Stimulated activated memory B cell treated with anti-CD40 and anti-IgM and Interleukin-4, amounts not matched to agents 10 μg/mL and 1 μg/mL and 100 μg/mL, for 72 hours (primary cell): Measurements from ENCODE around the gene NKAIN2.

ENCODE experiments used
- ATAC-seq: fragments of 150-1000 bp; cut with Tn5 transposase; 2 replicates; pipeline ENCODE4 v1.10.0; 2021
- H3K27ac Mint-ChIP-seq: one replicate; pipeline ENCODE4 v1.8.0; 2022; ENCODE audit warnings: mild to moderate bottlenecking, mixed read lengths
- H3K27me3 Mint-ChIP-seq: one replicate; pipeline ENCODE4 v1.8.0; 2022; ENCODE audit warnings: mixed read lengths
- H3K36me3 Mint-ChIP-seq: one replicate; pipeline ENCODE4 v1.8.0; 2022; ENCODE audit warnings: mixed read lengths
- H3K4me1 Mint-ChIP-seq: one replicate; pipeline ENCODE4 v1.8.0; 2022; ENCODE audit warnings: mixed read lengths
- H3K4me3 Mint-ChIP-seq: one replicate; pipeline ENCODE4 v1.8.0; 2022; ENCODE audit warnings: mild to moderate bottlenecking, moderate library complexity, mixed read lengths
- H3K9me3 Mint-ChIP-seq: one replicate; pipeline ENCODE4 v1.8.0; 2022; ENCODE audit warnings: mixed read lengths

Gene NKAIN2

DNA sequence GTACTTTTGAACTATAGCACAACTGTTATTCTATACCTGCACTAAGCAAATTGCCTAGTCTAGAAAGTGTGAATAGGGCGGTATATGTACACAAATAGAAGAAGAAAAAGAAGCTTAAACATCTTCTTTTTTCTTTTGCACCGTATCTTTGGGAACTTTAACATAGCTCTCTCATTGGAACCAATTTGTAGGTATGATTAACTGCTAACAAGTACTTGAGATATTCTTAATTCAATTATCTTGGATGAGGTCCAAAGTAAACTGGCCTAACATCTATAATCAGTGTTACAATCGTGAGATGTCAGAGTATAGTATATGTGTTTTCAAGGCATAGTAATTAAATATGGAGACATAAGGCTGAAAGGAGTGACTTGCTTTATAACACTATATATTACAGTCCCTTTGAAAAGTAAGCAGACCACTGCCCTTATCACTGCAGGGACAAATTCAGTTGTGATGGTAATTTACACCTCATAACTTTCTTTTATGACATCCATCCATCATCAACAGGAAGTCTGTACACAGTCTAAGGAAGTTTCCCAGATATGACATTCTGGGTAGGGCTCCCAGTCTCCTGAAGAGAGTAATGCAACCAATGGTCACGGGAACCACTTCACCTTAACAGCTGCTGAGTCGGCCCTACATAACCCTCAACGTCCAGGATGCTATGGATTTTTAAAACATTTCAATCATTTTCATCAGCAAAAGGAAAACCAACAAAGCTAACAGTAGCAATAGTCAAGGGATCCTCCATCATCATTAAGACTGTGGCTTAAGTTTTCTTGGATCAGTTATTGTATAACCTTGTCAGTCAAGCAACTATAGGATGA, 37.6 kb downstream of the NKAIN2 start:
- H3K27me3 Mint-ChIP-seq = no peaks in the 10 kb centered on the region
- no peak for ATAC-seq
- H3K9me3 Mint-ChIP-seq = peaks cover 2% of the 10 kb centered on the region
- no peaks in the 10 kb centered on the region for H3K4me1 Mint-ChIP-seq
- H3K4me3 Mint-ChIP-seq = no peak overlapping the region
- no peak overlapping the region for H3K27ac Mint-ChIP-seq
- H3K36me3 Mint-ChIP-seq = no peaks in the 10 kb centered on the region

DNA sequence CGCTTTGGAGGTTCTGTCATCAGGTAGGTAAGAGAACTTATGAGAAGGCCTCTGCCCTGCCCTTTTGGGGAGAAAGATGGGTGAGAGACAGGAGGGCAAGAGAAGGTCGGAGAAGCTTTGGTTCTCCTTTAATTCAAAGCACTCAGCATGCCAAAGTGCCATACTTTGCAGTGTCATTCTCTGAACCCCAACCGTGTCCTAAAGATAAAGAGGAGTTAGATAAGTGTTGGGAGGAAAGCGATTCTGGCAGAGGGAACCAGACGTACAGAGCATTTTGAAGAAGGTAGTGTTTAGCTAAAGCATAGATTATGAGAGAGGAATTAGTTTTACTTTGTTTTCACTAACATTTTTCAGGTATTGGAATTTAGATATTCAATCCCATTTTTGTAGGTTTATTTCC, 40.3 kb downstream of the NKAIN2 start:
- no peak for ATAC-seq
- H3K27me3 Mint-ChIP-seq = no peaks in the 10 kb centered on the region
- peaks cover 2% of the 10 kb centered on the region for H3K9me3 Mint-ChIP-seq
- H3K27ac Mint-ChIP-seq = no peak overlapping the region
- no peak overlapping the region for H3K4me3 Mint-ChIP-seq
- H3K4me1 Mint-ChIP-seq = no peaks in the 10 kb centered on the region
- no peaks in the 10 kb centered on the region for H3K36me3 Mint-ChIP-seq

DNA sequence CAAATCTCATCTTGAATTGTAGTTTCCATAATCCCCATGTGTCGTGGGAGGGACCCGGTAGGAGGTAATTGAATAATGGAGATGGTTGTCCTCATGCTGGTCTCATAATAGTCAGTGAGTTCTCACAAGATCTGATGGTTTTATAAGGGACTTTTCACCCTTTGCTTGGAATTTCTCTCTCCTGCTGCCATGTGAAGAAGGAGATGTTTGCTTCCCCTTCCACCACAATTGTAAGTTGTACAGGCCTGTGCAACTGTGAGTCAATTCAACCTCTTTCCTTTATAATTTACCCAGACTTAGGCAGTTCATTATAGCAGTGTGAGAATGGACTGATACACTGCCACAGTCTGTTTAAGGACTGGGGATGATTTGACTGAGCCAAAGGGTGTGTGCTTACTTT, 44.7 kb downstream of the NKAIN2 start:
- H3K9me3 Mint-ChIP-seq = peaks cover 2% of the 10 kb centered on the region
- no peaks in the 10 kb centered on the region for H3K36me3 Mint-ChIP-seq
- no peak overlapping the region for H3K4me3 Mint-ChIP-seq
- H3K27ac Mint-ChIP-seq = no peak overlapping the region
- no peaks in the 10 kb centered on the region for H3K27me3 Mint-ChIP-seq
- H3K4me1 Mint-ChIP-seq = no peaks in the 10 kb centered on the region
- no peak for ATAC-seq

DNA sequence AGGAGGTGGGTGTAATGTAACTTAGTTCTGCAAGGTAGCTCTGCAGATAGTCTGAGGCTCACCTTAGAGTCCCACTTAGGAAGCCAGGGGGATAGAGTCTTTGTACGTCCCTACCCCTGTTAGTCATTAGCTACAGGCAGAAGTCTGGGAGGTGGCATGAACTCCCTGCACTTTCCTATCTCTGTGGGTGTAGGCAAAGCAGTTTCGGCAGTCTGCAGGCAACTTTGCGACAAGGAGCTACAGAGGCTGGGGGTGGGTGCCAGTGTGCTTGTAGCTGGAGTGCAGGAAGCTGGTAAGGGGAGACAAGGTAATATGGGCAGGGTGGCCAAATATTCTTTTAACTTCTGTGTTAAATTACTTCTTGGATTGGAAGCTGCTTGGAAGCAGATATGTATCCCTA, 45.7 kb downstream of the NKAIN2 start:
- H3K27me3 Mint-ChIP-seq = no peaks in the 10 kb centered on the region
- H3K36me3 Mint-ChIP-seq = no peaks in the 10 kb centered on the region
- no peak overlapping the region for H3K4me3 Mint-ChIP-seq
- no peak for ATAC-seq
- no peaks in the 10 kb centered on the region for H3K9me3 Mint-ChIP-seq
- no peak overlapping the region for H3K27ac Mint-ChIP-seq
- H3K4me1 Mint-ChIP-seq = no peaks in the 10 kb centered on the region

DNA sequence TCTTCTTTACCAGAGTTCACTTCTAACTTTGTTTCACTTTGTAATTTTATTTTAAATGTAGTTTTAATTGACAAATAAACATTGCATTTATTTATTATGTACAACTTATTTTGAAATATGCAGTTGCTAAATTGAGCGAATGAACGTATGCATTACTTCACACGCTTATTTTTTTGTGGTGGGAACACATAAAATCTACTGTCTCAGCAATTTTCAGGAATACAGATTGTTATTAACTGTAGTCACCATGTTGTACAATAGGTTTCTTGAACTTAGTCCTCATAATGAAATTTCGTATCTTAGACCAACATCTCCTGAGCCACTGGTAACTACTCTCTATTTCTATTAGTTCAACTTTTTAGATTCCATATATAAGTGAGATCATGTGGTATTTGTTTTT, 46.9 kb downstream of the NKAIN2 start:
- ATAC-seq = no peak
- no peaks in the 10 kb centered on the region for H3K4me1 Mint-ChIP-seq

DNA sequence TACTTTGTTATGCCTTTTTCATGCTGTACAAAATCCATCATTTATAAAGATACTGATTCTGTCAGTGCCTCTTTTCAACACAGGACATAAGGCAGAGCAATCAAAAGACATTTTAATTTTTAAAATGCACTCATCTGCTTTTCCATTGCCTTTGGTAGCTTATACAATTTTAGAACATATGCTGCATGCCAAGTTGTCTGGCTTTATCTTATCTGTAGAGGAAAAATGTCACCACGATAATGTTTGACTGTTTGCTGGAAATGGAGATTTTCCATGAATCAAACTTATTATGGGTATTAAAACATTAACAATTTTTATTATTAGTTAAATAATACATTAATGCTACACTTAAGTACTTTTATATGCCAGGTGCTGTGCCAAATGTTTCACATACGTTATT, 50.5 kb downstream of the NKAIN2 start:
- Mint-ChIP-seq H3K4me1 (no peaks in the 10 kb centered on the region), H3K27me3 (no peaks in the 10 kb centered on the region), H3K36me3 (no peaks in the 10 kb centered on the region), H3K4me3 (no peak overlapping the region), H3K9me3 (no peaks in the 10 kb centered on the region), H3K27ac (no peak overlapping the region)
- ATAC-seq = no peak

More for the DNA sequence above, 46.9 kb downstream of the NKAIN2 start:
- no peak overlapping the region for H3K27ac Mint-ChIP-seq
- H3K36me3 Mint-ChIP-seq = no peaks in the 10 kb centered on the region
- H3K27me3 Mint-ChIP-seq = no peaks in the 10 kb centered on the region
- no peak overlapping the region for H3K4me3 Mint-ChIP-seq
- no peaks in the 10 kb centered on the region for H3K9me3 Mint-ChIP-seq

DNA sequence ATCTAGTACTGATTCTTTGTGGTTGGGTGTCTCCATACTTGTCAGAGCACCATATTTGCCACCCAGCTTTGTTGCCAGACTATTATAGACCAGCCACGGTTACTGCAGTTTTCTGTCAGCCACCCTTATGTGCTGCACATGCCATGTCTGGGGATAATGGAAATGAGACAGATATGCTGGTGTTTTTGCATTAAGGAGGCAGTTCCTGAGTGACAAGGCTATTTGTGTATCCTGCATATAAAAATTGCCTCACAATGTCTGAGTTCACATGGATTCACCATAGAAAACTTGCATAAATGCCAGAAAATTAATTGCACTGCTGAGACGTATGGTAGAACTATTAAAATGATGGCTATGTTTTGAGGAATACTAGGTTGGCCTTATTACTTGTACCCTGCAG, 51.8 kb downstream of the NKAIN2 start:
- Mint-ChIP-seq H3K27ac (no peak overlapping the region), H3K36me3 (no peaks in the 10 kb centered on the region), H3K9me3 (no peaks in the 10 kb centered on the region), H3K4me3 (no peak overlapping the region), H3K4me1 (no peaks in the 10 kb centered on the region), H3K27me3 (no peaks in the 10 kb centered on the region)
- ATAC-seq = no peak

DNA sequence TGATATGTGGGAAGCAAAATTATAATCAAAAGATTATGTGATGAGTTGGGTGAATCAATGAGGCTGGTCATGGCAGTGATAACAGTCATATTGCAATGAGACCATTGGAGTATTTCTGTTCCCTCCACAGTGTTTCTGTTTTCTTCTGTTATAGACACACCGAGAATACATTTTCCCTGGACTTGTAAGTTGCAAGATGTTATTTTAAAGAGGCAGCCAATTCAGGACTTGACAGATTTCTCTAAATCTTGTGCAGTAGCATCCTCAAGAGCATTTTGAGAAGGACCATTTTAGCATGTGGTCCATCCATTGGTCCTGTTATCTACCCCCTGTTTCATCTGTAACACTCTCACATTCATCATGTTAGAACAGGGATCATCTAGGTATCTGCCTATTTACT, 55.6 kb downstream of the NKAIN2 start:
- Mint-ChIP-seq H3K4me3 (no peak overlapping the region), H3K36me3 (no peaks in the 10 kb centered on the region), H3K27ac (no peak overlapping the region), H3K4me1 (no peaks in the 10 kb centered on the region), H3K9me3 (no peaks in the 10 kb centered on the region), H3K27me3 (no peaks in the 10 kb centered on the region)
- ATAC-seq = no peak

DNA sequence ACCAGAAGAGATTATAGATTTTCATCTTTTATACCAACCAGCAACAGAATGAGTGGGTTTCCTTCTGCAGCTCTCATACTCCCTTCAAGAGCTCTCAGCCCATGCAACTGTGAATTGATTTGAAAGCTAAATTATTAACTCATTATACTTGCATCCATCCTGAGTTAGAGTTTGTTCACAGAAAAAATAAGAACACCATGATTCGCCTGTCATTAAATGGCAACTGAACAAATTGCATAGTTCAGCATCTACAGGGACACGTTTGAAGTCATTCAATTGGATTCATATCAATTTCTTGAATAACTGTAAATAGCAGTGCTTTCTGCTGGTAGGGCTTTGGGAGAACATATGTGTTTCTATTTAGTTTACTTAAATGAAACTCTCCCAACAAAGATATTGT, 65.7 kb downstream of the NKAIN2 start:
- Mint-ChIP-seq H3K9me3 (no peaks in the 10 kb centered on the region), H3K36me3 (no peaks in the 10 kb centered on the region), H3K4me3 (no peak overlapping the region), H3K4me1 (no peaks in the 10 kb centered on the region), H3K27me3 (no peaks in the 10 kb centered on the region), H3K27ac (no peak overlapping the region)
- ATAC-seq = no peak

DNA sequence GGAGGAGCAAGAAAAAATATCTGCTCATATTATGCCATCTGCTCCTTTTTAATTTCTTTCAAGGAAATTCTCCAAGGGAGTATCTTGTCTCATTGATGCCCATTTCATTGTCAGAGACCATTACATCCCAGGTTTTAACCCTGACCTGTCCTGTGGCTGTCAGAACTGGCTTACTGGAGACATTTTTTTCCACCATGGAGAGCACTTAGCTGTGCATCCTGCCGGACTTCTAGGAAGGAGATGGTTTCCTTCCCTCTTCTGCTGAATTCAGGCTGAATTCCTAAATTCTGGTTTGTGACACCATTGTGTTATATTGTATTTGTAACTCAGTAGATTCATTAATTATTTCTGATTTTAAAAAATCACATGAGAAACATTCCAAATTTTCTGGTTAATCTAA, 70.3 kb downstream of the NKAIN2 start:
- no peak for ATAC-seq
- Mint-ChIP-seq H3K4me3 (no peak overlapping the region), H3K27ac (no peak overlapping the region), H3K36me3 (no peaks in the 10 kb centered on the region), H3K4me1 (no peaks in the 10 kb centered on the region), H3K9me3 (no peaks in the 10 kb centered on the region), H3K27me3 (no peaks in the 10 kb centered on the region)

DNA sequence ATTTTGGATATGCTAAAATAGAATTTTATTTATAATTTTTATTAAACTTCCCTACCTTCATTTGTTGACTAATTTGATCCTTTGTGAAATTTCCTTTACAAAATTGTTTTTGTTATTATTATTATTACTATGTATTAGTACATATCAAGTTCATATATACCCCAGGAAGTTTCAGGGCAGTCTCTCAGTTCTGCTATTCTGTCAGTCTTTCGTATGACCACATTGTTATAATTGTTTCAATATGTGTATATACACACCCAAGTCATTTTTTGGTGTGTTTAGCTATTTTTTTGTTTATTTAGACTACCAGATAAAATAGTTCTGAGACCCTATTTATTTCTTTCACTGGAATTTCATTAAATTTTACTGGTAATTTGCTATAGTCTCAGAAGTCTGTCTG, 72.1 kb downstream of the NKAIN2 start:
- Mint-ChIP-seq H3K4me3 (no peak overlapping the region), H3K9me3 (no peaks in the 10 kb centered on the region), H3K4me1 (no peaks in the 10 kb centered on the region), H3K27ac (no peak overlapping the region), H3K36me3 (no peaks in the 10 kb centered on the region), H3K27me3 (no peaks in the 10 kb centered on the region)
- no peak for ATAC-seq

DNA sequence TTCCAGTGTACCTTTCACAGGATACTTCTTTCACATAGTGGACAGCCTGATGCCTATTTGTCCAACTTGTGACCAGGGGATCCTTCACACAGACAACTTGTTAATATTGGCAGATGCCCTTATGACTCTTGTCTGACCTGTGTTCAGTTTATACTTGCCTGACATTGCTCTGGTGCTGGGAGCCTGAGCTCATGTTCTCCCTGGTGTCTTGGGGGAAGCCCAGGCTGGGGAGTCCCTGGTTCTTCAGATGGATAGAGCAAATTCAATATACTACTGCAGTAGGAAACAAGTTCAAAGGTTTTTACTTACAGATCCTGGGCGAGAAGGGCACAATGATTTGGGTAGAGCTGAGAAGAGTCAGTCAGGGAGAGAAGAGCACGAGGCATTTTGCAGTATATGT, 76.1 kb downstream of the NKAIN2 start:
- Mint-ChIP-seq H3K9me3 (peaks cover 5% of the 10 kb centered on the region), H3K27ac (no peak overlapping the region), H3K27me3 (no peaks in the 10 kb centered on the region), H3K4me1 (no peaks in the 10 kb centered on the region), H3K4me3 (no peak overlapping the region), H3K36me3 (no peaks in the 10 kb centered on the region)
- ATAC-seq = no peak

DNA sequence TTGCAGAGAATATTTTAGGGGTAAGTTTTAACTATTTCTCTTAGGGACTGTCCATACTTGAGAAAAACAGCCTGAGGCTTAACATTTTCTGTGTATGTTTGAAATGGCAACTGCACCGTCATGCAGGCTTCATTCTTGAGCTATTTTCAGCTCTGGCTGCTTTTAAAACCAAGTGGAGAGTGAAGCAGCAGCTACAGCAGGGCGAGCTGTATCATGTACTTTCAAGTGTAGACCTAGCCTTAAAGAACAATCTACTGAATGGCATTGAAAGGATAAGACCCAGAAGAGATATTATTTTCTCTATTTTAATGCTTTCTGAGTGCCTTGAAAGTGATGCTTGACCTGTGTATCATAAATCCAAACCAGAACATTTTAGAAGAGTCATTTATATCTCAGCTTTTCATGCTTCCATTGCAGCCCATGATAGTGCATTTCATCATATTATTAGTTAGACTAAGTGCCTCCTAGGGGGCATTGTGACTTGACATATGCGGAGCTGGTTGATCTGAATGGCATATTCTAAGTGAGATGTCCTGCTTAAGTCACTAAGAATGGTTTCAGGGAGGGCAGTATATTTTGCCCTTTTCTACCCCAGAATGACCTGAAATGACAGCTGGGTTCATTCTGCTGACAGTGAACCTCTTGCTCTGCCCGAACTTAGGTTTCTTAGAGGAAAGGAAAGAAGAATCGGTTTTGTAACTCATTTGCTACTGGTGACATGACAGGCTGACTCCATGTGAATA, 85.3 kb downstream of the NKAIN2 start:
- Mint-ChIP-seq H3K9me3 (peaks cover 2% of the 10 kb centered on the region), H3K27me3 (no peaks in the 10 kb centered on the region), H3K4me3 (no peak overlapping the region), H3K4me1 (no peaks in the 10 kb centered on the region), H3K27ac (no peak overlapping the region), H3K36me3 (no peaks in the 10 kb centered on the region)
- no peak for ATAC-seq

DNA sequence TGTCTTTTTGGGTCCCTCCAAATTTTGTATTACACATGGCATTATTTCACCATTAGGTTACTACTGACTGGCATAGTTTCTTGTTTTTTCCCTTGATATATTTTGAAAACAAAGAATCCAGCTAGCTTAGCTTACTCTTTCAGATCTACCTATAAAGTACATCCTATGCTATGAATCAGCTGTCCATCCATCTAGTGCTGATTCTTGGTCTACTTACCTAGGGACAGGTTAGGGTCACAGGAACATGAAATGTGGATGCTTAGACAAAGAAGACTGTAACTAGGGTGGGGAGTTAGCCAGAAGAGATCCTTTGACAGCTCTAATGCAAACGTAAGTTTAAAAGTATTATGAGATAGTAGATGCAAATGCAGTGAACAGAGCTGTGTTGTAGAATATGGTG, 91.7 kb downstream of the NKAIN2 start:
- no peak overlapping the region for H3K4me3 Mint-ChIP-seq
- H3K9me3 Mint-ChIP-seq = no peaks in the 10 kb centered on the region
- H3K27me3 Mint-ChIP-seq = no peaks in the 10 kb centered on the region
- no peaks in the 10 kb centered on the region for H3K36me3 Mint-ChIP-seq
- no peak overlapping the region for H3K27ac Mint-ChIP-seq
- no peak for ATAC-seq
- no peaks in the 10 kb centered on the region for H3K4me1 Mint-ChIP-seq

DNA sequence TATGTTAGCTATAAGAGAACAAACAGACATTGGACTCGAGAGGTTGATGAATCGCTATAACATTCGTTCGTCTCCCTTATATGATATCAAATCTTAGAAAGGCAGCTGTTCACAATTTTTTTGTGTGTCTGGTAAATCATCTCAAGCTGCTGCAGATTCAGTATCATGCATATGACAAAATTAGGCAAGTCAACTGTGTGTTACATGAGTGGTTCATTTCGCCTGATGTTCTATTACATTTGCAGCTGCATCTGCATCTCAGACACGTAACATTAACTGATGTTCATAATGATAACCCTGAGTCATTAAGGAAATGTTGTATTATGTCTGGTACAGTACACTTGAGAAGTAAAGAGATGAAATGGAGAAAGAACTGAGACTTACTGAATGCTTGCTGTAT, 92.1 kb downstream of the NKAIN2 start:
- Mint-ChIP-seq H3K4me1 (no peaks in the 10 kb centered on the region), H3K36me3 (no peaks in the 10 kb centered on the region), H3K9me3 (no peaks in the 10 kb centered on the region), H3K4me3 (no peak overlapping the region), H3K27ac (no peak overlapping the region), H3K27me3 (no peaks in the 10 kb centered on the region)
- ATAC-seq = no peak

DNA sequence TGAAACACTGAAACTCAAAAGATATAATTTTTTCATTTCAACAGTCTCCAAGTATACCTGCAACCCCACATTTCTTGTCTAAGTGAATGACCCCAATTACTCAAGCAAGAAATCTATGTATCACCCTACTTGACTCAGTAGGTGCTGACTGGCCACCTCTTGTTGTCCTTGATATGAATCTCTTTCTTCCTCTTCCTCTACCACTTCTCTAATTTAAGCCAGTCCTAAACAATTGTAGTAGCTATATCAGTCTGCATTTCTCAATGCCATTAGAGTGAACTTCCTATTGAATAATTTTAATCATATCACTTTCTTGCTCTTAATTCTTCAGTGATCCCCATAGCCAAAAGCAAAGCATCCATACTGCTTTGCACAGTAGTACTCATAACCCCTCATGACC, 93.2 kb downstream of the NKAIN2 start:
- Mint-ChIP-seq H3K9me3 (no peaks in the 10 kb centered on the region), H3K36me3 (no peaks in the 10 kb centered on the region), H3K27ac (no peak overlapping the region), H3K27me3 (no peaks in the 10 kb centered on the region), H3K4me3 (no peak overlapping the region), H3K4me1 (no peaks in the 10 kb centered on the region)
- ATAC-seq = no peak
